GM12865 (cell line): ENCODE measurements around the gene C22orf31.
"Not testable (repeated sequence)": the region's sequence is repeated elsewhere in the genome, so short reads cannot be mapped to it uniquely, and the experiment has no call there.

Experiments used
- DNase-seq: peaks from one replicate; pipeline ENCODE4 v3.0.0; 2010; ENCODE audit warnings: low read depth
- H3K4me3 ChIP-seq: 2 replicates; pipeline ENCODE4 v1.5.1; 2011; ENCODE audit warnings: mild to moderate bottlenecking, low read depth, low read length, control low read depth
- CTCF ChIP-seq: IDR thresholded peaks from 2 replicates; pipeline ENCODE4 v1.5.1; 2011; ENCODE audit warnings: low read length, control low read depth, low read depth, inconsistent platforms; ENCODE audit not compliant: insufficient read depth; ENCODE audit errors: missing control alignments

C22orf31 gene

GRCh38 chr22:29092243-29092642, 30.6 kb upstream of the C22orf31 start:
- no peak for DNase-seq
- TF ChIP-seq CTCF, result no peak

GRCh38 chr22:29090039-29090438, 28.4 kb upstream of the C22orf31 start:
- H3K4me3 ChIP-seq, result no peak overlapping the region
- DNase-seq, result no peak
- no peak for TF ChIP-seq CTCF

More at GRCh38 chr22:29092243-29092642, 30.6 kb upstream of the C22orf31 start:
- H3K4me3 ChIP-seq, result no peak overlapping the region

GRCh38 chr22:29089507-29089906, 27.9 kb upstream of the C22orf31 start:
- DNase-seq, result no peak
- H3K4me3 ChIP-seq, result no peak overlapping the region
- no peak for TF ChIP-seq CTCF

GRCh38 chr22:29088809-29089208, 27.2 kb upstream of the C22orf31 start:
- no peak for DNase-seq
- H3K4me3 ChIP-seq, result no peak overlapping the region
- TF ChIP-seq CTCF, result no peak

GRCh38 chr22:29087012-29087411, 25.4 kb upstream of the C22orf31 start:
- no peak for TF ChIP-seq CTCF
- DNase-seq, result no peak
- no peak overlapping the region for H3K4me3 ChIP-seq

GRCh38 chr22:29083933-29084591, 22.4 kb upstream of the C22orf31 start:
- no peak for TF ChIP-seq CTCF
- peak; percentile 43 for DNase-seq
- H3K4me3 ChIP-seq, result no peak overlapping the region

GRCh38 chr22:29083576-29083932, 21.9 kb upstream of the C22orf31 start:
- not testable (repeated sequence) for DNase-seq, H3K4me3 ChIP-seq
